Right lobe of liver (tissue), 6 donors: ENCODE measurements around the gene SYNGR1. TPM values are rescaled to one million over a fixed set of nuclear protein-coding genes. Genes with fewer than 3 reads are reported as not detected.
A peak's percentile ranks its signal among the peaks of the same experiment; 100 is the strongest.

Experiments used
- ATAC-seq, 4 donors: fragments of 200-7000 bp; cut with Tn5 transposase; one replicate each; pipeline ENCODE4 v1.9.1; 2020; ENCODE audit warnings: mild to moderate bottlenecking in 4 of 4, moderate library complexity in 4 of 4
- DNase-seq, 3 donors: peaks; one replicate each; pipeline ENCODE4 v3.0.0-alpha.2; 2020
- H3K27ac ChIP-seq, 3 donors: fragments of 200-600 bp; one replicate each; pipeline ENCODE4 v1.8.0; 2022
- H3K27me3 ChIP-seq, 2 donors: fragments of 200-600 bp; one replicate each; pipeline ENCODE4 v1.8.0; 2022
- H3K36me3 ChIP-seq, 4 donors: fragments of 200-600 bp; sonication (generic) in 1 of 4; one replicate each; pipeline versions ENCODE4 v1.5.1 to v1.8.0; 2017 to 2022; ENCODE audit warnings: control low read depth in 1 of 4
- H3K4me1 ChIP-seq, 4 donors: fragments of 200-600 bp; sonication (generic) in 1 of 4; one replicate each; pipeline versions ENCODE4 v1.5.1 to v1.8.0; 2017 to 2022; ENCODE audit warnings: control low read depth in 1 of 4
- H3K4me3 ChIP-seq, 3 donors: fragments of 200-600 bp; one replicate each; pipeline ENCODE4 v1.8.0; 2022
- H3K9me3 ChIP-seq, 4 donors: fragments of 200-600 bp; sonication (generic) in 1 of 4; one replicate each; pipeline versions ENCODE4 v1.5.1 to v1.8.0; 2017 to 2022; ENCODE audit warnings: control low read depth in 1 of 4
- CTCF ChIP-seq, 4 donors: fragments of 200-600 bp in 3 of 4; fragments of 450-650 bp in 1 of 4; IDR thresholded peaks; one replicate each; pipeline versions ENCODE4 v1.5.1 to v1.8.0; 2016 to 2022; ENCODE audit warnings: antibody characterized with exemption in 4 of 4, mild to moderate bottlenecking in 2 of 4
- POLR2A ChIP-seq: fragments of 450-650 bp; IDR thresholded peaks from one replicate; pipeline ENCODE4 v1.6.1; 2017; ENCODE audit warnings: antibody characterized with exemption, mild to moderate bottlenecking
- WGBS: methylation state at CpG from one replicate; pipeline ENCODE4 v1.1.6; 2018; ENCODE audit warnings: low coverage, low lambda C conversion rate; ENCODE audit not compliant: insufficient coverage; ENCODE audit errors: missing lambda C conversion rate; 5-methylcytosine and 5-hydroxymethylcytosine counted together
- intact Hi-C, 2 donors: fragments of 100-400 bp; cut with DNase I; formaldehyde crosslinking; loops; one replicate each; pipeline versions ENCODE4 v1.11.2 to v1.14.1; 2022
- total RNA-seq, 6 experiments: library from RNA; depleted of rRNA in 2 of 6; stranded (reverse); fragments of >200 nt in 2 of 6; fragmentation: NEBNext Ultra II Directional in 3 of 6; extraction: Animal tissue kit (Norgen Biotek cat#: 25700) in 3 of 6; gene quantifications; one replicate each; pipeline versions ENCODE4 v1.1.0 to v1.2.4, GENCODE V29; 2016 to 2023
- donor health status: DM: no; HTN: yes; CAD: no.
- donor health status: DM: no; HTN: no; CAD: no.
- donor health status: DM: no; HTN: no; CAD: no.
- donor health status: DM: no; HTN: yes; CAD: no.
- donor health status: DM: no; HTN: yes; CAD: no.

SYNGR1 gene
- total RNA-seq, 6 experiments from 2014 or later: 0.74 to 3.2 (median 2.2) TPM

- ATAC-seq: no peak
- TF ChIP-seq CTCF (IDR thresholded peaks at IDR 0.05) (no peak), POLR2A (no peak)
- Histone ChIP-seq H3K9me3 (no peaks in the 10 kb centered on the region), H3K4me3 (no peak overlapping the region), H3K27ac (no peak overlapping the region), H3K4me1 (peaks cover 0 to 4% (median 0%) of the 10 kb centered on the region in 4 donors), H3K36me3 (no peaks in the 10 kb centered on the region), H3K27me3 (no peaks in the 10 kb centered on the region)
- no peak for DNase-seq
- intact Hi-C loops: no loop called here
- 60% methylated on average over 1 of the region's 12 CpGs for WGBS
These were observed 34.2 kb downstream of the SYNGR1 start for GRCh38 chr22:39383841-39384625.

- ATAC-seq (peak in 1 of 4 donors; percentile 24), DNase-seq (no peak)
- Histone ChIP-seq H3K27me3 (no peaks in the 10 kb centered on the region), H3K4me1 (peaks cover 0 to 4% (median 0%) of the 10 kb centered on the region in 4 donors), H3K27ac (no peak overlapping the region), H3K9me3 (no peaks in the 10 kb centered on the region), H3K36me3 (no peaks in the 10 kb centered on the region), H3K4me3 (no peak overlapping the region)
- WGBS: 34% methylated on average over 11 of the region's 21 CpGs
- intact Hi-C loops: no loop called here
- TF ChIP-seq POLR2A: no peak
- peak in 2 of 4 donors; percentile 8 to 19 for TF ChIP-seq CTCF (IDR thresholded peaks at IDR 0.05)
These were observed 35.1 kb downstream of the SYNGR1 start for GRCh38 chr22:39384750-39385480.

- H3K9me3 ChIP-seq: no peaks in the 10 kb centered on the region
- TF ChIP-seq POLR2A (no peak), CTCF (IDR thresholded peaks at IDR 0.05) (no peak)
- DNase-seq (peak; percentile 64 to 81 (median 78)), ATAC-seq (peak; percentile 89 to 93 (median 90))
- 6% methylated on average over 24 of the region's 56 CpGs for WGBS
- peak overlapping the region; percentile 38 to 50 (median 42) for H3K4me3 ChIP-seq
- H3K4me1 ChIP-seq: peaks cover 0 to 4% (median 0%) of the 10 kb centered on the region in 4 donors
- no peaks in the 10 kb centered on the region for H3K27me3 ChIP-seq
- intact Hi-C loops: no loop called here
- H3K27ac ChIP-seq: no peak overlapping the region
- no peaks in the 10 kb centered on the region for H3K36me3 ChIP-seq
These were observed 38.6 kb downstream of the SYNGR1 start for GRCh38 chr22:39388261-39389011.

- 87% methylated on average over 9 of the region's 11 CpGs for WGBS
- intact Hi-C loops: no loop called here
- Histone ChIP-seq H3K9me3 (no peaks in the 10 kb centered on the region), H3K36me3 (no peaks in the 10 kb centered on the region), H3K4me1 (peaks cover 0 to 4% (median 0%) of the 10 kb centered on the region in 4 donors), H3K27ac (no peak overlapping the region), H3K27me3 (no peaks in the 10 kb centered on the region), H3K4me3 (no peak overlapping the region)
- no peak for DNase-seq
- TF ChIP-seq POLR2A (no peak), CTCF (IDR thresholded peaks at IDR 0.05) (no peak)
- ATAC-seq: no peak
These were observed 39.6 kb downstream of the SYNGR1 start for GRCh38 chr22:39389420-39389819.
